Neutrophil (primary cell): ENCODE results near the gene TEFM.
"Not testable (repeated sequence)": the region's sequence is repeated elsewhere in the genome, so short reads cannot be mapped to it uniquely, and the experiment has no call there.

ENCODE experiments used
- H3K27ac ChIP-seq: fragments of 200-600 bp; sonication (generic); 2 replicates; pipeline ENCODE4 v1.5.1; 2016; ENCODE audit warnings: mild to moderate bottlenecking, moderate library complexity
- H3K27me3 ChIP-seq: fragments of 200-600 bp; sonication (generic); 2 replicates; pipeline ENCODE4 v1.6.0; 2016; ENCODE audit warnings: mild to moderate bottlenecking
- H3K36me3 ChIP-seq: fragments of 200-600 bp; sonication (generic); 2 replicates; pipeline ENCODE4 v1.5.1; 2017
- H3K4me1 ChIP-seq, 2 experiments: fragments of 200-600 bp in 1 of 2; sonication (generic) in 1 of 2; 1 replicate in 1 of 2; 2 replicates in 1 of 2; pipeline versions ENCODE4 v1.5.1 to v1.6.1; 2013 to 2016; ENCODE audit warnings: low read depth in 1 of 2, low read length in 1 of 2, mild to moderate bottlenecking in 1 of 2, moderate library complexity in 1 of 2; ENCODE audit not compliant: control insufficient read depth in 1 of 2, insufficient read depth in 1 of 2
- H3K4me3 ChIP-seq, 2 experiments: fragments of 200-600 bp in 1 of 2; sonication (generic) in 1 of 2; 1 replicate in 1 of 2; 2 replicates in 1 of 2; pipeline ENCODE4 v1.5.1; 2013 to 2016; ENCODE audit warnings: low read depth in 1 of 2, low read length in 1 of 2, mild to moderate bottlenecking in 1 of 2, moderate library complexity in 1 of 2
- H3K9me3 ChIP-seq: fragments of 200-600 bp; sonication (generic); 2 replicates; pipeline ENCODE4 v1.5.1; 2016
- TF ChIP-seq, protein P1 (sequence below): fragments of 200-600 bp; sonication (generic); IDR thresholded peaks from 2 replicates; pipeline ENCODE4 v1.5.1; 2016; ENCODE audit warnings: antibody characterized with exemption

The TEFM gene

DNA sequence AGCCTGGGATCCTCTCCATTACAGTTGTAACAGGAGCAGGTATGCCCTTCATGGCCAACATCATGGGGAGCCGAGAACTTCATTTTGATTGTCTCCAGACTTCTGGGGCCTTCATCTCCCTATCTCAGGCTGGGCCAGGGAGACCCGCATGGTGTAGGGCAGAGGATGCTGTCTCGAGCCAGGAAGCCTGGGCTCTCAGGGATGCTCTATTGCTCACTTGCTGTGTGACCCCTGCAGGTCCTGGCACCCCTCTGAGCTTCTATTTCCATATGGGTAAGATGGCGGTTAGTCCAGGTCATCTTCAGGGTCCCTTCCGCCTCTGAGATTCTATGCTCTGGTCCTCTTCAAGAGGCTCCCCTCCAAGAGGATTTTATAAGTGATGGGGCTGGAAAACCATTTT is 44.2 kb upstream of the TEFM start:
- Histone ChIP-seq H3K27me3 (no peaks in the 10 kb centered on the region), H3K27ac (no peak overlapping the region), H3K9me3 (no peaks in the 10 kb centered on the region), H3K4me3 (no peak overlapping the region), H3K36me3 (no peaks in the 10 kb centered on the region), H3K4me1 (peaks cover 28 to 30% of the 10 kb centered on the region in 2 experiments)
- TF ChIP-seq, protein P1, sequence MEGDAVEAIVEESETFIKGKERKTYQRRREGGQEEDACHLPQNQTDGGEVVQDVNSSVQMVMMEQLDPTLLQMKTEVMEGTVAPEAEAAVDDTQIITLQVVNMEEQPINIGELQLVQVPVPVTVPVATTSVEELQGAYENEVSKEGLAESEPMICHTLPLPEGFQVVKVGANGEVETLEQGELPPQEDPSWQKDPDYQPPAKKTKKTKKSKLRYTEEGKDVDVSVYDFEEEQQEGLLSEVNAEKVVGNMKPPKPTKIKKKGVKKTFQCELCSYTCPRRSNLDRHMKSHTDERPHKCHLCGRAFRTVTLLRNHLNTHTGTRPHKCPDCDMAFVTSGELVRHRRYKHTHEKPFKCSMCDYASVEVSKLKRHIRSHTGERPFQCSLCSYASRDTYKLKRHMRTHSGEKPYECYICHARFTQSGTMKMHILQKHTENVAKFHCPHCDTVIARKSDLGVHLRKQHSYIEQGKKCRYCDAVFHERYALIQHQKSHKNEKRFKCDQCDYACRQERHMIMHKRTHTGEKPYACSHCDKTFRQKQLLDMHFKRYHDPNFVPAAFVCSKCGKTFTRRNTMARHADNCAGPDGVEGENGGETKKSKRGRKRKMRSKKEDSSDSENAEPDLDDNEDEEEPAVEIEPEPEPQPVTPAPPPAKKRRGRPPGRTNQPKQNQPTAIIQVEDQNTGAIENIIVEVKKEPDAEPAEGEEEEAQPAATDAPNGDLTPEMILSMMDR = no peak

DNA sequence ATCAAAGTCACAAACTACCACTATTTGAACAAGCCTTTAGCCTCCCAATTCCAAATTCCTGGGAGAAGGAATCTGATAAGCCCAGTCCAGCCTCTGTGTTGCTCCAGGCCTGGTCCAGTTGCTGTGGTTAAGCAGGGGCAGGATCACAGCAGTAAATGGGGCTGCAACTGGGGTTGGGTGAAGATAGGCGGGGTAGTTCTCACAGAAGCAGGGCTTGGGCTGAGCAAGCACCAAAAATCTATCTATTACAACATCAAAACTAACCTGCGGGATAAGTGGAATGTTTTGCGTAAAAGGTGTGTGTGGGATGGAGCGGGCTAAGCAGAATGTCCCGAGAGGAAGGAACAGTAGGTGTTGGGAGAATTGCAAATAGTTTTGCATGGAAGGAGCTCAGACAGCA is 41.8 kb upstream of the TEFM start:
- Histone ChIP-seq H3K27ac (no peak overlapping the region), H3K36me3 (no peaks in the 10 kb centered on the region), H3K4me3 (no peak overlapping the region), H3K9me3 (no peaks in the 10 kb centered on the region), H3K27me3 (no peaks in the 10 kb centered on the region), H3K4me1 (peaks cover 6 to 8% of the 10 kb centered on the region in 2 experiments)
- TF ChIP-seq, protein P1 = no peak

DNA sequence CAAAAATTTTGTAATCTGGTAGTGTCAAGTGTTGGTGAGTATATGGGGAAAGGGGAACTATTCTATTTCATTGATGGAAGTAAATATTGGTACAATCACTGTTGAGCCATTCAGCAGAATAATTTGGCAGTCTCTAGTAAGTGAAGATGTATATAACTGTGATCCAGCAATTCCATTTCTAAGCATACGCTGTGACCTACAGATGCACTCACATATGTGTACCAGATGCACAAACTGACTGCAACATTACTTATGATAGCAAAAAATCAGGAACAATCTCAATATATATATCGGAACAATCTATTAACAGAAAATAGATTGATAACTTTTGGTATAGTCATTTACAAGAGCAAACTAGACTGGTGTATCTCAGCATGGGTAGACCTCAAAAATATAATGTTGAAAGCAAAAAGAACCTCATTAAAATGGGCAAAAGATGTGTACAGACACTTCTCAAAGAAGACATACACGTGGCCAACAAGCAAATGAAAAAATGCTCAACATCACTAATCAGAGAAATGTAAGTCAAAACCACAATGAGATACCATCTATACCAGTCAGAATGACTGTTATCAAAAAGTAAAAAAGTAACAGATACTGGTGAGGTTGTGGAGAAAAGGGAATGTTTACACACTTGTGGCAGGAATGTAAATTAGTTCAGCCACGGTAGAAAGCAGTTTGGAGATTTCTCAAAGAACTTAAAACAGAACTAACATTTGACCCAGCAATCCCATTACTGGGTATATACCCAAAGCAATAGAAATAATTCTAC is 36.5 kb upstream of the TEFM start:
- H3K27me3 ChIP-seq = no peaks in the 10 kb centered on the region
- no peaks in the 10 kb centered on the region for H3K36me3 ChIP-seq
- no peaks in the 10 kb centered on the region for H3K9me3 ChIP-seq
- peaks cover 0 to 2% of the 10 kb centered on the region in 2 experiments for H3K4me1 ChIP-seq
- no peak overlapping the region for H3K27ac ChIP-seq
- TF ChIP-seq, protein P1 = no peak
- no peak overlapping the region for H3K4me3 ChIP-seq

DNA sequence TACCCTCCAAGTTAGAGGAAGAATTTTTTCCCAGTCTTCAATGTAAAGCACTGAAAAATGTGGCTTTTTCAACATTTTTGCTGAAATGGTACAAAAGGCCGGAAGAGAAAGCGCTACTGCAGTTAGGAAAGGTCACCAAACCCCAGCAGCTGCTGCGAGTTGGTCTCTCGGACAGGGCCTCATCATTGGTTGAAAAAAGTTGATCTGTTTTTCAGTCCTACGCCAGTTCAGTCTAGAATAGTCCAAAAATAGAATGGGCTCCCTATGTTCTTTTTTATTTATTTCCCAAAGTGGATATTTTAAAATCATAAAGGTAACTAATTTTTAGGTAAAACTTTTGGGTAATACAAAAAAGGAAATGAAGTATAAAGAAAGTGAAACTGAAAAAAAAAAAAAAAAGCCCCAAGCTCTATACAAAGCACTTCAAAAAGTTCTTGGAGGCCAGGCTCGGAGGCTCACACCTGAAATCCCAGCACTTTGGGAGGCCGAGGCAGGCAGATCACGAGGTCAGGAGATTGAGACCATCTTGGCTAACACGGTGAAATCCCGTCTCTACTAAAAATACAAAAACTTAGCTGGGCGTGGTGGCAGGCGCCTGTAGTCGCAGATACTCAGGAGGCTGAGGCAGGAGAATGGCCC is 33.1 kb upstream of the TEFM start:
- Histone ChIP-seq H3K9me3 (no peaks in the 10 kb centered on the region), H3K36me3 (no peaks in the 10 kb centered on the region), H3K4me3 (no peak overlapping the region), H3K4me1 (peaks cover 0 to 5% of the 10 kb centered on the region in 2 experiments), H3K27ac (no peak overlapping the region), H3K27me3 (no peaks in the 10 kb centered on the region)
- TF ChIP-seq, protein P1 = no peak

DNA sequence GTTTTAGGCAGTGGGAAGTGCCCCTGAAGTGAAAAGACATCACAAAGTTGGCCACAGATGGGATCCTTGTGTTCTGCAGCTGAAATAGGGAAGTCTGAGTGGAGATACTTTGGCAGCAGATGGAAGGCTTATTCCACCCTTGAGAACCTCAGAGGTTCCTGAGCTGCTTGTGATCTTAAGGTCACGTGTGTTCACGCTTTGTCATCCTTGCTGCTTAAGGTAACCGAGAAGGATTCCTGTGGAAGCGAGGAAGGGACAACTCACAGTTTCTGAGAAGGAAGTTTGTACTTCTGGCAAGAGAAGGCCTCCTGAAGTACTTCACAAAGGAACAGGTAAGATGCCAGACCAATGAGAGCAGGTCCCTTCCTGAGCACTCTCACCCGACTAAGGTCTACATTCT is 27.9 kb upstream of the TEFM start:
- Histone ChIP-seq H3K4me1 (peaks cover 0 to 5% of the 10 kb centered on the region in 2 experiments), H3K36me3 (no peaks in the 10 kb centered on the region), H3K4me3 (no peak overlapping the region), H3K9me3 (no peaks in the 10 kb centered on the region), H3K27me3 (no peaks in the 10 kb centered on the region), H3K27ac (no peak overlapping the region)
- TF ChIP-seq, protein P1 = no peak

DNA sequence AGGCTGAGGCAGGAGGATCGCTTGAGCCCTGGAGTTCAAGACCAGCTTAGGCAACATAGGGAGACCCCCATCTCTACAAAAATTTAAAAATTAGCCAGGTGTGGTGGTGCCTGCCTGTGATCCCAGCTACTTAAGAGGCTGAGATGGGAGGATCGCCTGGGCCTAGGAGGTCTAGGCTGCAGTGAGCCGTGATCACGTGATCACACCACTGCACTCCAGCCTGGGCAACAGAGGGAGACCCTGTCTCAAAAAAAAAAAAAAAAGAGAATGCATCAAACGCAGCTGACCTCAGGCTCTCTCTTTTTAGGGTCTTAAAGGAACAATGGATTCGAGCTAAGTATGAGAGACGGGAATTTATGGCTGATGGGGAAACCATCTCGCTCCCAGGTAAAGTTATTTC is 25.5 kb upstream of the TEFM start:
- H3K27me3 ChIP-seq, H3K27ac ChIP-seq, H3K9me3 ChIP-seq, H3K36me3 ChIP-seq, H3K4me3 ChIP-seq, H3K4me1 ChIP-seq: not testable (repeated sequence)
